Stomach (tissue), 4 donors: ENCODE data around the gene CNIH4.
"Not testable (repeated sequence)": the region's sequence is repeated elsewhere in the genome, so short reads cannot be mapped to it uniquely, and the experiment has no call there.

Source experiments
- EP300 ChIP-seq: sonication (generic); formaldehyde crosslinking; IDR thresholded peaks from one replicate; pipeline ENCODE4 v1.6.1; 2017; ENCODE audit warnings: antibody characterized with exemption
- POLR2A ChIP-seq, 4 donors: fragments of 450-650 bp; IDR thresholded peaks; one replicate each; pipeline ENCODE4 v1.6.1; 2016; ENCODE audit warnings: antibody characterized with exemption in 4 of 4, control low read depth in 2 of 4, mild to moderate bottlenecking in 1 of 4, moderate library complexity in 1 of 4
- POLR2AphosphoS5 ChIP-seq, 3 donors: sonication (generic); formaldehyde crosslinking; IDR thresholded peaks; one replicate each; pipeline ENCODE4 v1.6.1; 2016; ENCODE audit warnings: antibody characterized with exemption in 3 of 3

DNA sequence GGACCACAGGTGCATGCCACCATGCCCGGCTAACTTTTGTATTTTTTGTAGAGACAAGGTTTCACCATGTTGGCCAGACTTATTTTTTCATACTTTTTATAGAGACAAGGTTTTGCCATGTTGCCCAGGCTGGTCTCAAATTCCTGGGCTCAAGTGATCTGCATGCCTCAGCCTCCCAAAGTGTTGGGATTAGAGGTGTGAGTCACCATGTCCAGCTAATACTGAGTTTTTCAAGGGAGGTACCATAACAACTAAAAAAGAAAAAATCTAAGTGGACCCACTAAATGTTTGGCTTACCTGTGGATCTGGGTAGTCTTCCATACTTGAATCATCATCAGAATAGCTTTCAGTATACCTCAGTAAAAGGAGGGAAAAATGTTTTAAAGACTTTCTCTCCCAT is 45.2 kb upstream of the CNIH4 start:
- TF ChIP-seq EP300; POLR2AphosphoS5 (IDR thresholded peaks at IDR 0.05); POLR2A (IDR thresholded peaks at IDR 0.05): not testable (repeated sequence)
